Loucy (cell line): ENCODE measurements around the gene ABCG1.

Experiments used
- H2AFZ ChIP-seq: fragments of 200-600 bp; sonication (generic); 2 replicates; pipeline ENCODE4 v1.6.0; 2016; ENCODE audit warnings: antibody characterized with exemption, mild to moderate bottlenecking, low read length, moderate library complexity
- H3F3A ChIP-seq: fragments of 200-600 bp; 2 replicates; pipeline ENCODE4 v1.6.0; 2016; ENCODE audit warnings: antibody characterized with exemption, low read depth, mild to moderate bottlenecking
- H3K27me3 ChIP-seq: fragments of 200-600 bp; sonication (generic); 2 replicates; pipeline ENCODE4 v1.6.1; 2014; ENCODE audit warnings: low read length, mild to moderate bottlenecking; ENCODE audit not compliant: insufficient read depth, poor library complexity, severe bottlenecking
- H3K36me3 ChIP-seq: fragments of 200-600 bp; sonication (generic); 2 replicates; pipeline ENCODE4 v1.6.1; 2016; ENCODE audit warnings: low read length; ENCODE audit not compliant: insufficient read depth
- H3K4me1 ChIP-seq: fragments of 200-600 bp; sonication (generic); 2 replicates; pipeline ENCODE4 v1.5.1; 2014; ENCODE audit warnings: low read length, mild to moderate bottlenecking; ENCODE audit not compliant: insufficient read depth, poor library complexity, severe bottlenecking
- H3K4me2 ChIP-seq: fragments of 200-600 bp; sonication (generic); 2 replicates; pipeline ENCODE4 v1.6.0; 2014; ENCODE audit warnings: antibody characterized with exemption, low read length, low read depth, mild to moderate bottlenecking; ENCODE audit not compliant: poor library complexity, severe bottlenecking
- H3K4me3 ChIP-seq: fragments of 200-600 bp; sonication (generic); 2 replicates; pipeline ENCODE4 v1.5.1; 2014; ENCODE audit warnings: low read length, mild to moderate bottlenecking, mixed read lengths; ENCODE audit not compliant: poor library complexity, severe bottlenecking
- H3K79me2 ChIP-seq: fragments of 200-600 bp; sonication (generic); 2 replicates; pipeline ENCODE4 v1.6.1; 2014; ENCODE audit warnings: low read length; ENCODE audit not compliant: insufficient read depth
- H3K9ac ChIP-seq: fragments of 200-600 bp; sonication (generic); 2 replicates; pipeline ENCODE4 v1.6.0; 2014; ENCODE audit warnings: mild to moderate bottlenecking, low read depth, low read length, moderate library complexity; ENCODE audit not compliant: poor library complexity, severe bottlenecking
- H3K9me2 ChIP-seq: fragments of 200-600 bp; sonication (generic); replicated peaks from 2 replicates; pipeline ENCODE4 v1.6.1; 2016; ENCODE audit warnings: low read depth, low read length, mixed read lengths
- H3K9me3 ChIP-seq: fragments of 200-600 bp; sonication (generic); 2 replicates; pipeline ENCODE4 v1.6.1; 2014; ENCODE audit warnings: mild to moderate bottlenecking, antibody characterized with exemption, low read length, low read depth; ENCODE audit not compliant: insufficient read depth
- H4K20me1 ChIP-seq: fragments of 200-600 bp; sonication (generic); 2 replicates; pipeline ENCODE4 v1.6.0; 2014; ENCODE audit warnings: antibody characterized with exemption, low read length, mild to moderate bottlenecking; ENCODE audit not compliant: insufficient read depth, poor library complexity, severe bottlenecking
- EZH2phosphoT487 ChIP-seq: fragments of 200-600 bp; IDR thresholded peaks from 2 replicates; pipeline ENCODE4 v1.6.1; 2018; ENCODE audit warnings: antibody characterized with exemption, mild to moderate bottlenecking, moderate library complexity, borderline replicate concordance
- TF ChIP-seq, protein P1 (sequence below): fragments of 200-600 bp; sonication (generic); conservative IDR thresholded peaks from 2 replicates; pipeline ENCODE4 v1.5.1; 2014; ENCODE audit warnings: mild to moderate bottlenecking, antibody characterized with exemption, low read length

ABCG1 gene

DNA sequence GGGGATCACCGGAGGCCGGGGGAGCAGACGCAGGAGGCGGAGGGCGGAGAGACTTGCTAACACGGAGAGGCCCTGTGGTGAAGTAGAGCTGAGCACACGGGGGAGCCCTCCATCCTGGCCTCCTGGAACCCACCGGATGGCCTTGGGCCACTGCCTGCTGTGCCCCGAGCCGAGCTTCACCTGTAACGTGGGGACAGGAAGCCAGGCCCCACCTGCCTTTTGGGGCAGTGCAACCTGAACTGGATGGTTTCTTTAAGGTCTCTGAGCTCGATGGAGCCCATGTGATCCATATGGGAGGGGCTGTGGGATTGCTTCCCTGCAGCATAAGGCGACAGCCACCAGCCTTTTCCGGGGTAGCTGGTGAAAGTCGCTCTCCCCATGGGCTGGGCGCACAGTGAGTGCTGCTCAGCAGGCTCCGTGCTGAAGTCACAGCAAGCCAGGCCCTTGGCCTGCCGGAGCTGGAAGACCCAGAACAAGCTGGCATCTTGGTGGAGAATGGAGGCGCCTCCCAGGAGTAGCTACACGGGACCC is 60.5 kb downstream of the ABCG1 start:
- H3K4me2 ChIP-seq = no peak overlapping the region
- H3K9ac ChIP-seq = no peak overlapping the region
- no peaks in the 10 kb centered on the region for H3K9me2 ChIP-seq
- no peaks in the 10 kb centered on the region for H3F3A ChIP-seq
- H3K79me2 ChIP-seq = no peaks in the 10 kb centered on the region
- H3K9me3 ChIP-seq = no peaks in the 10 kb centered on the region
- no peaks in the 10 kb centered on the region for H3K4me1 ChIP-seq
- H3K27me3 ChIP-seq = no peaks in the 10 kb centered on the region
- peaks cover 82% of the 10 kb centered on the region; the same call in 1 of the 2 replicates for H3K36me3 ChIP-seq
- no peak overlapping the region for H3K4me3 ChIP-seq
- H2AFZ ChIP-seq = no peak overlapping the region
- no peaks in the 10 kb centered on the region for H4K20me1 ChIP-seq
- no peak for TF ChIP-seq EZH2phosphoT487
- TF ChIP-seq, protein P1, sequence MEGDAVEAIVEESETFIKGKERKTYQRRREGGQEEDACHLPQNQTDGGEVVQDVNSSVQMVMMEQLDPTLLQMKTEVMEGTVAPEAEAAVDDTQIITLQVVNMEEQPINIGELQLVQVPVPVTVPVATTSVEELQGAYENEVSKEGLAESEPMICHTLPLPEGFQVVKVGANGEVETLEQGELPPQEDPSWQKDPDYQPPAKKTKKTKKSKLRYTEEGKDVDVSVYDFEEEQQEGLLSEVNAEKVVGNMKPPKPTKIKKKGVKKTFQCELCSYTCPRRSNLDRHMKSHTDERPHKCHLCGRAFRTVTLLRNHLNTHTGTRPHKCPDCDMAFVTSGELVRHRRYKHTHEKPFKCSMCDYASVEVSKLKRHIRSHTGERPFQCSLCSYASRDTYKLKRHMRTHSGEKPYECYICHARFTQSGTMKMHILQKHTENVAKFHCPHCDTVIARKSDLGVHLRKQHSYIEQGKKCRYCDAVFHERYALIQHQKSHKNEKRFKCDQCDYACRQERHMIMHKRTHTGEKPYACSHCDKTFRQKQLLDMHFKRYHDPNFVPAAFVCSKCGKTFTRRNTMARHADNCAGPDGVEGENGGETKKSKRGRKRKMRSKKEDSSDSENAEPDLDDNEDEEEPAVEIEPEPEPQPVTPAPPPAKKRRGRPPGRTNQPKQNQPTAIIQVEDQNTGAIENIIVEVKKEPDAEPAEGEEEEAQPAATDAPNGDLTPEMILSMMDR = no peak

DNA sequence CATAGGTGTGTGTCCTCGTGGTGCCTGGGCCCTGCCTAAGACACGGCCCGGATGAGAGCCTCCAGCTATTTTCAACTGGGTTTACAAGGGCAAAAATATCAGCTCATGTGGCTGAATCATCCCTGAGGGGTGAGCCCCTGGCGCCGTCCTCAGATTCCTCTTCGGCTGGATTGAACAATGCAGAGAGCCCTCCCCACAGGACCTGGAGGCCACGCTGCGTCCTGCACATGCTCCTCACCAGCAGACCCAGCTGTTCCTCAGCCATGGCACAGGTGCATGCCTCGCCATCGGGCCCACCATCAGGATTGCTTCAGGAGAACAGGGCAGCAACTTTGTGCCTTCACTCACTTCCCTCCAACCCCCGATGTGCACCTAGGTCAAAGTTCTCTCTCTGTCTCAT is 60.9 kb downstream of the ABCG1 start:
- Histone ChIP-seq H3K27me3 (no peaks in the 10 kb centered on the region), H3K4me1 (no peaks in the 10 kb centered on the region), H3K9me3 (no peaks in the 10 kb centered on the region), H3K4me2 (no peak overlapping the region), H3K79me2 (no peaks in the 10 kb centered on the region), H2AFZ (no peak overlapping the region), H3K9me2 (no peaks in the 10 kb centered on the region), H3K4me3 (no peak overlapping the region), H3F3A (no peaks in the 10 kb centered on the region), H3K9ac (no peak overlapping the region), H3K36me3 (peaks cover 84% of the 10 kb centered on the region; the same call in 1 of the 2 replicates), H4K20me1 (no peaks in the 10 kb centered on the region)
- no peak for TF ChIP-seq EZH2phosphoT487
- TF ChIP-seq, protein P1 = no peak

- H3K4me3 ChIP-seq = no peak overlapping the region
- H3K4me2 ChIP-seq = no peak overlapping the region
- no peaks in the 10 kb centered on the region for H3K79me2 ChIP-seq
- peaks cover 78% of the 10 kb centered on the region; the same call in 1 of the 2 replicates for H3K36me3 ChIP-seq
- H3K9me3 ChIP-seq = no peaks in the 10 kb centered on the region
- H3K9me2 ChIP-seq = no peaks in the 10 kb centered on the region
- H3K4me1 ChIP-seq = no peaks in the 10 kb centered on the region
- H3K9ac ChIP-seq = no peak overlapping the region
- H4K20me1 ChIP-seq = no peaks in the 10 kb centered on the region
- no peaks in the 10 kb centered on the region for H3F3A ChIP-seq
- no peak overlapping the region for H2AFZ ChIP-seq
- TF ChIP-seq, protein P1 = no peak
- TF ChIP-seq EZH2phosphoT487 = no peak
- no peaks in the 10 kb centered on the region for H3K27me3 ChIP-seq
These were observed 61.6 kb downstream of the ABCG1 start for GRCh38 chr21:42280356-42281180.
